Epidermal melanocyte (primary cell): ENCODE results near the gene MYH9.
A peak's percentile ranks its signal among the peaks of the same experiment; 100 is the strongest.

Experiments
- DNase-seq: peaks from one replicate; pipeline ENCODE4 v3.0.0; 2011; ENCODE audit warnings: low spot score; ENCODE audit not compliant: insufficient read length

MYH9 gene

GRCh38 chr22:36369004-36369921 is 18.5 kb downstream of the MYH9 start:
- peak; percentile 1 for DNase-seq

GRCh38 chr22:36368359-36368983 is 19.3 kb downstream of the MYH9 start:
- peak; percentile 86 for DNase-seq

- DNase-seq, result no peak
Measured at GRCh38 chr22:36367479-36367878, 20.3 kb downstream of the MYH9 start.

GRCh38 chr22:36367066-36367465 is 20.7 kb downstream of the MYH9 start:
- no peak for DNase-seq

GRCh38 chr22:36366291-36366708 is 21.5 kb downstream of the MYH9 start:
- no peak for DNase-seq

GRCh38 chr22:36365020-36365411 is 22.8 kb downstream of the MYH9 start:
- DNase-seq, result no peak

GRCh38 chr22:36364255-36365019 is 23.3 kb downstream of the MYH9 start:
- DNase-seq, result no peak

- no peak for DNase-seq
Measured at GRCh38 chr22:36363349-36363981, 24.3 kb downstream of the MYH9 start.

GRCh38 chr22:36362932-36363331 is 24.8 kb downstream of the MYH9 start:
- DNase-seq, result no peak

- DNase-seq, result no peak
Measured at GRCh38 chr22:36362075-36362474, 25.7 kb downstream of the MYH9 start.

- DNase-seq, result no peak
Measured at GRCh38 chr22:36360871-36361383, 26.8 kb downstream of the MYH9 start.

- no peak for DNase-seq
Measured at GRCh38 chr22:36360011-36360410, 27.8 kb downstream of the MYH9 start.

GRCh38 chr22:36359470-36359996 is 28.2 kb downstream of the MYH9 start:
- DNase-seq, result no peak

GRCh38 chr22:36358533-36359469 is 29.0 kb downstream of the MYH9 start:
- no peak for DNase-seq

GRCh38 chr22:36356708-36357624 is 30.8 kb downstream of the MYH9 start:
- DNase-seq, result no peak

- no peak for DNase-seq
Measured at GRCh38 chr22:36355894-36356293, 31.9 kb downstream of the MYH9 start.

- no peak for DNase-seq
Measured at GRCh38 chr22:36355362-36355761, 32.4 kb downstream of the MYH9 start.

- no peak for DNase-seq
Measured at GRCh38 chr22:36352803-36353507, 34.8 kb downstream of the MYH9 start.
